NCI-H774 (cell line): ENCODE results near the gene CAMTA1.
"Not testable (repeated sequence)": the region's sequence is repeated elsewhere in the genome, so short reads cannot be mapped to it uniquely, and the experiment has no call there.

Source experiments
- DNase-seq: peaks from one replicate; lab custom pipeline; 2025; lab: John Stamatoyannopoulos, UW

CAMTA1 gene

GRCh38 chr1:7109901-7110300 is 324.6 kb downstream of the CAMTA1 start:
- DNase-seq, result no peak

- DNase-seq, result no peak
These were observed 325.1 kb downstream of the CAMTA1 start for GRCh38 chr1:7110321-7110720.

GRCh38 chr1:7111853-7112252 is 326.6 kb downstream of the CAMTA1 start:
- no peak for DNase-seq

GRCh38 chr1:7113136-7113535 is 327.9 kb downstream of the CAMTA1 start:
- DNase-seq, result no peak

GRCh38 chr1:7113822-7114221 is 328.6 kb downstream of the CAMTA1 start:
- DNase-seq, result no peak

GRCh38 chr1:7116001-7116400 is 330.7 kb downstream of the CAMTA1 start:
- DNase-seq, result no peak

- DNase-seq, result no peak
These were observed 332.4 kb downstream of the CAMTA1 start for GRCh38 chr1:7117399-7118281.

GRCh38 chr1:7119156-7119555 is 333.9 kb downstream of the CAMTA1 start:
- DNase-seq, result no peak

GRCh38 chr1:7120863-7121621 is 335.8 kb downstream of the CAMTA1 start:
- no peak for DNase-seq

GRCh38 chr1:7121622-7121988 is 336.4 kb downstream of the CAMTA1 start:
- DNase-seq, result no peak

- no peak for DNase-seq
These were observed 342.2 kb downstream of the CAMTA1 start for GRCh38 chr1:7127322-7128075.

- no peak for DNase-seq
These were observed 343.0 kb downstream of the CAMTA1 start for GRCh38 chr1:7128293-7128692.

- no peak for DNase-seq
These were observed 344.9 kb downstream of the CAMTA1 start for GRCh38 chr1:7130127-7130526.

GRCh38 chr1:7135493-7135892 is 350.2 kb downstream of the CAMTA1 start:
- no peak for DNase-seq

- no peak for DNase-seq
These were observed 351.1 kb downstream of the CAMTA1 start for GRCh38 chr1:7136166-7136953.

GRCh38 chr1:7140251-7140650 is 355.0 kb downstream of the CAMTA1 start:
- DNase-seq, result no peak

GRCh38 chr1:7145947-7146346 is 360.7 kb downstream of the CAMTA1 start:
- DNase-seq, result no peak

GRCh38 chr1:7146710-7147109 is 361.5 kb downstream of the CAMTA1 start:
- no peak for DNase-seq

- DNase-seq, result not testable (repeated sequence)
These were observed 362.5 kb downstream of the CAMTA1 start for GRCh38 chr1:7147581-7148282.

GRCh38 chr1:7149080-7149838 is 364.0 kb downstream of the CAMTA1 start:
- DNase-seq, result no peak
